ENCODE measurements around the gene HEATR5B.
A peak's percentile ranks its signal among the peaks of the same experiment; 100 is the strongest.

The HEATR5B gene

GRCh38 chr2:37083873-37084794, at the start of gene HEATR5B, which contains the start of gene GPATCH11:
Gene HEATR5B (minus strand): TSS chr2:37084372. CDS start chr2:37083414, 958 bp downstream.
Gene GPATCH11 (plus strand): TSS chr2:37084518. CDS start chr2:37088382, 3,864 bp downstream.
- DNase-seq, result peak; percentile 77

GRCh38 chr2:37132914-37133313, 48.7 kb upstream of the HEATR5B start:
- no peak for DNase-seq

- no peak for DNase-seq
These were observed 41.2 kb upstream of the HEATR5B start for GRCh38 chr2:37125416-37125815.

- no peak for DNase-seq
These were observed 35.0 kb upstream of the HEATR5B start for GRCh38 chr2:37119157-37119556.

GRCh38 chr2:37117566-37117965, 33.4 kb upstream of the HEATR5B start:
- no peak for DNase-seq

GRCh38 chr2:37111958-37112357, 27.8 kb upstream of the HEATR5B start:
- no peak for DNase-seq

- DNase-seq, result no peak
These were observed 26.4 kb upstream of the HEATR5B start for GRCh38 chr2:37110306-37111212.

GRCh38 chr2:37109523-37109922, 25.4 kb upstream of the HEATR5B start:
- no peak for DNase-seq

- no peak for DNase-seq
These were observed 21.0 kb upstream of the HEATR5B start for GRCh38 chr2:37105150-37105549.

- no peak for DNase-seq
These were observed 20.0 kb upstream of the HEATR5B start for GRCh38 chr2:37104178-37104577.

GRCh38 chr2:37102588-37102987, 18.4 kb upstream of the HEATR5B start:
- no peak for DNase-seq

GRCh38 chr2:37100054-37100453, 15.9 kb upstream of the HEATR5B start:
- no peak for DNase-seq

GRCh38 chr2:37098416-37099118, 14.4 kb upstream of the HEATR5B start:
- DNase-seq, result no peak

GRCh38 chr2:37096568-37096967, 12.4 kb upstream of the HEATR5B start:
- DNase-seq, result no peak

GRCh38 chr2:37091873-37092272, 7.7 kb upstream of the HEATR5B start:
- no peak for DNase-seq

- DNase-seq, result no peak
These were observed 5.9 kb upstream of the HEATR5B start for GRCh38 chr2:37090019-37090477.

GRCh38 chr2:37085731-37086147, 1.6 kb upstream of the HEATR5B start:
- DNase-seq, result no peak

- DNase-seq, result no peak
These were observed 625 bp upstream of the HEATR5B start for GRCh38 chr2:37084797-37085196.

- DNase-seq, result no peak
These were observed 3.5 kb downstream of the HEATR5B start for GRCh38 chr2:37080689-37081088.

- no peak for DNase-seq
These were observed 3.9 kb downstream of the HEATR5B start for GRCh38 chr2:37080266-37080665.

GRCh38 chr2:37070931-37071330, 13.2 kb downstream of the HEATR5B start:
- DNase-seq, result no peak

GRCh38 chr2:37068686-37069085, 15.5 kb downstream of the HEATR5B start:
- DNase-seq, result no peak

GRCh38 chr2:37061776-37062175, 22.4 kb downstream of the HEATR5B start:
- no peak for DNase-seq
